GM18505 (cell line): ENCODE data around the gene WDR91.

Source experiments
- ATAC-seq: cut with Tn5 transposase; IDR thresholded peaks from one replicate; pipeline ENCODE4 v1.9.1; 2021; ENCODE audit not compliant: unreplicated experiment
- POLR2A ChIP-seq: IDR thresholded peaks from 4 replicates; pipeline ENCODE4 v1.6.1; 2011; ENCODE audit warnings: borderline replicate concordance; ENCODE audit not compliant: insufficient read depth, insufficient read length; ENCODE audit errors: extremely low read depth

WDR91 gene

DNA sequence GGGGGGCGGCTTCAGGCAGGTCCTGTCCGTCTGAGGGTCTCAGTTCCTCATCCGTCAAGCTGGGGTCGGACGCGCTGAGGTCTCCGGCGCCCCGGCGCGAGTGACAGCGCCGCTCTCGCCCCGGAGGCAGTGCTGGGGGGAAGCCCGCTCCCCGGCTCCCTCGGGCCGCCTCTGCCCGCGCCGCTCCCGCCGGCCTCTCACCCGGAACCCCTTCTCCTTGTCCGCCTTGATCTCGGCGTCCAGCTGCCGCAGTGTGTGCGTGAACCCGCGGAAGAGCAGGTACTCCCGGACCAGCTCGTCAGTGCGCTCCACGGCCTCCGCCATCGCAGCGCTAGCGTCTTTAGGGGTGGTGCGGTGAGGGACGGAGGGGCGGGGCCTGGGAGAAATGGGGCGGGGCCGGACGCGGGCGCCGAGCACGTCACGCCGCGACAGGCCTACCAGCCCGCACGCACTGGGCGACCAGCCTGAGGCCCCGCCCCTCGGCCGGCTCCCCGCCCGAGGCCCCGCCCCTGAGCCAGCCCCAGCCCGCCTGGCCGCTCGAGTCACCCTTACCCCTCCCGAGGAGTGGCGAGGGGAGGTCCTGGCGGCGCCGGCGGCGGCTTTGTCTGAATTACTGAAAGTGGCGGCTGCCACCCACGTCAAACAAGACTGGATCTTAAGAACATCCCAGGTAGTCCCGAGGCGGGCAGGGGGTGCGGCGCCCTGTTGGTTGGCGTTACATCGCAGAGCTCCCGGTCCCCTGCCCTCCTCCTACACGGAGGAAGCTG lies at the start of gene WDR91:
WDR91 (minus strand) TSS at position 348 of the 767 bp plus-strand sequence; CDS start at position 324, 24 bp downstream.
- TF ChIP-seq POLR2A, result peak; percentile 93
- peak; percentile 77 for ATAC-seq

DNA sequence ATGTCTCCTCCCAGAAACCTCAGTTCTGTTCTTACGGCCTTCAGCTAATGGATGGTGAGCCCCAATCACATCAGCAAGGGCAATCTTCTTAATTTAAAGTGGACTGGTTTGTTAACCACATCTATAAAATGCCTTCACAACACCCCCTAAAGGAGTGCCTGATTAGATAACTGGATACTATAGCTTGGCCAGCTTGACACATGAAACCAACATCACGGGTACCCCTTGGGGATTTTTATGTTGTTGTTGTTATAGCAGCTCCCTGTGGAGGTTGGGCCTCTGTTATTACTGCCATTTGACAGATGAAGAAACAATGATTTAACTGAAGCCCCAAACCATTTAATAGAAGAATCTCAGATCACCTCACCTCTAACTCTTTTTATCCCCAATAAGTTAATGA lies 49.1 kb upstream of the WDR91 start:
- ATAC-seq, result no peak

DNA sequence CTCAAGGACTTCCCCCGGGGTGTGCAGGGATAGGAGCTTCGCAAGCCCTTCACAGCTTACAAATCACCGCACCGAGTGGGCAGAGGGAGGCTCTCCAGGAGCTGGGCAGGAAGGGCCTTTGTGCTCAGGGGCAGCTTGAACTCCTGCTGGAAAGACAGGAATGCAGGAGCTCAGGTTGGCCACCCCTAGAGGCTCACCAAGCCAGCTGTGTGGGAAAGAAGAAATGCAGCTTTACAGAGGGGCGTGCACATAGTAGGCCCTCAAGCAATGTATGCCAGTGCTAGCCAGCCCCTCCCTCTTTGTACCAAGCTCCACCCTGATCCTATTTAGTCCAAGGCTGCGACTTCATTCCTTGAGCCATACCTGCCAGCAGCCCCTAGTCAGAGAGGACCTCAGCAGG lies 48.4 kb upstream of the WDR91 start:
- no peak for ATAC-seq

More for the DNA sequence above, 49.1 kb upstream of the WDR91 start:
- no peak for TF ChIP-seq POLR2A

DNA sequence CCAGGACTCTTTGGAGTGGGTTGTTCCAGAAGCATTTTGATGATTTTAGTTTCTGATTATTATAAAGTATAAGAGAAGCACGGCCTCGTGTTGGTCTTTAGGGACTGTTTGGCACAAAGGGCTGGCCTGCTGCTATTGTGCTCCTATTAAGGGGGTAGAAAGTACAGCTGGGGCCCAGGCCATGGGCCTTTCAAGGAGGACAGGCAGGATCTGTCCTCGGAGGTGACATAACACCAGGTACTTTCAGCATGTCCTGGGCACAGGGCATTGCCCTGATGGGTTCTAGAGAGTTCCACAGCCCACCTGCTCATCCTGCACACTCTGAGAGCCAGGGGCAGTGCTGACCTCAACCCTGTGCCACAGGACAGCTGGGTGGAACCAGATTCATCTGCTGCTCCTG lies 47.3 kb upstream of the WDR91 start:
- no peak for TF ChIP-seq POLR2A
- no peak for ATAC-seq

More for the DNA sequence above, 48.4 kb upstream of the WDR91 start:
- TF ChIP-seq POLR2A, result no peak

DNA sequence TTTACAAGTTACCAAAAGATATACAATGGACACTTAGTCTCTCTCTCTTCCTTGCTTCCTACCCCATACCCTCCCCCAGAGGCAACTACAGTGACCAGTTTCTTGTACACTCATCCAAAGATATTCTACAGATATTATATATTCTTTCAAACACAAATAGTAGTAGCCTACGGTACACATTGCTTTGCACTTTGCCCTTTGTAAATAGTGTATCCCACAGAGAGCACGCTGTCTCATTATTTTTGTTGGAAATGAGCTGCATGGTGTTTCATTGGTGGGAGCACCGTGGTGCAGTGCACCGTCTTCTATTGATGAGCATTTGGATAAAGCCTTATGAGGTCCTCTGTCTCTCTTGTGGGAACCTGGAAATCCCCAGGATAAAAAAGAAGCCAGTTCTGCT lies 46.5 kb upstream of the WDR91 start:
- no peak for ATAC-seq
- TF ChIP-seq POLR2A, result no peak

DNA sequence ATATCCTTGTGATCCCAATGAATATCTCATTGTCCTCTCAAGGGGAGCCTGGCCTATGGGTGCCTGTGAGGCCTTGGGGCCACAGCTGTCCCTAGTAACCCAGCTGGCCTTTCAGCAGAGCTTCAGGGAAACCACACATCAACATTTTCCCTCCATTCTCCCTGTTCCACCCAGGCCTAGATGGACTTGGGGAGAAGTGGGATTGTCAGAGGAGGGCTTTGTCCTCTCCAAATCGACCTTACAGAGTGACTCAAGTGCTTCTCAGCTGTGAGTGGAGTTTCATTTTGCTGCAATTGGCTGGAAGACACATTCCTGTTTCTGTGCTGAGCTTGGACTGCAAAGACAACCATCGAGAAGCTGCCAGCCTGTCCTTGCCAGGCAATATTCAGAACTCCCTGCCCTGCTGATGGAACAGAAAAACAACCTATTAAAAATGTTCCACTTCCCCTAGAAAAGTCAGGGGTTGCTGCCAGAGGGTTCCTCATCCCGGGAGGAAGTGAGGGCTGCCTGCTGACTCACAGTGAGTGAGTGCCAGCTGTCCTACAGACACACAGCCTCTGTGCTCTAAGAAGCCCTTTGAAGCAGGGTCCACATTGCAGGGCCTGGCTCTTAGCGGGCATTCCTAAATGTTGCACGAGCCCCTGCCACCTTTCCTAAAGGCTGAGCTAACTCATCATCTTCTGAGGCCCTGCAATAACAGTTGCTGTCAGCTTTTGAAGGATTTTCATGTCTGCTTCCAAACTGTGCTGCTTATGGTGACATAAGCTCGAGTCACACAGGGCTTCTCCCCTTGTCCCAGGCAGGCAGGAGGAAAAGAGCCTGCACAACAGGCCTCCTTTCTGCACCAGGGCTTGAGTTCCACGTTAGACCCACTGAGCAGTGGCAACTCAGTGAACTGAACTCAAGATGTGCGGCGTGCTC lies 42.8 kb upstream of the WDR91 start:
- TF ChIP-seq POLR2A, result no peak
- ATAC-seq, result no peak

DNA sequence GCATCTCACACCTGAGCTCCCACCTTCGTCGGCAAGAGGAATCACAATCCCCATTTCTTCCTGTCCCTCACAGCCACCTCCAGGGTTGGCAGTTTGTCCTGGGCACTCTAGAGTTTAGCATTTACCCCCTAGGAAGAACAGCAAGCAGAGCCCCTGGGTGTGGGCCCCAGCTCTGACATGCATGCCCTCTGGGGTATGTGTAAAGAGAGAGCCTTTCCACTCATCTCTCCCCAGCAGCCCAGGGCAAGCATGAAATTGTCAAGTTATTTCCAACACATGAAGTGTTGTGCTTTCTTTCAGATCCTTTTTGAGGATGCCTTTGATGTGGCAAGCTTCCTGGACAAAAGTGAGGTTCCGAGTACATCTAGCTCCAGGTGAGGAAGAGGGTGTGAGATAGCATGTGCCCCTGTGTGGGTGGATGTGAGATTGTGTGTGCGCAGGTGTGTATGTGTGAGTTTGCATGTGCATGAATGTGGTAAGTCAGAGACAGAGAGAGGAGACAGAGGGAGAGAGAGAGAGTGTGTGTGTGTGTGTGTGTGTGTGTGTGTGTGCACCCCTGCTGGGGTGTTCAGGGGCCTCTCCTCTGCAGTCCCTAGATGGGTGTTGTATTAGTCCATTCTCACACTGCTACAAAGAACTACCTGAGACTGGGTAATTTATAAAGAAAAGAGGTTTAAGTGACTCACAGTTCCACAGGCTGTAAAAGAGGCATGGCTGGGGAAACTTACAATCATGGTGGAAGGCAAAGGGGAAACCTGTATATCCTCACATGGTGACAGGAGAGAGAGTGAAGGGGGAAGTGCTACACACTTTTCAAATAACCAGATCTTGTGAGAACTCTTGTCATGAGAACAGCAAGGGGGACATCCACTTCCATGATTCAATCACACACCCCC lies 40.4 kb upstream of the WDR91 start:
- no peak for TF ChIP-seq POLR2A
- ATAC-seq, result peak; percentile 44

DNA sequence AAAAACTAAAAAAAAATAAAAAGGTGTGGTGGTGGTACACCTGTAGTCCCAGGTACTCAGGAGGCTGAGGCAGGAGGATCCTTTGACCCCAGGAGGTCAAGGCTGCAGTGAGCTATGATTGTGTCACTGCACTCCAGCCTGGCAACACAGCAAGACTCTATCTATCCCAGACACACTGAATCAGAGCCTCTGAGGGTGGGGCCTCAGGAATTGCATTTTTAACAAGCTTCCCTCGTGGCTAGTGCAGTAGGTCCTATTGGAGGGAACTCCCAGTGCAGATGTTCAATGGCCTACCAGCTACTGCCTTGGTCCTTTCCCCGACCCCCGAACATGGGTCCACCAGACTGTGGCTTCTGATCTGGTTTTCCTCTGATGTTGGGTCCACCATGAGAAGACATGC lies 37.2 kb upstream of the WDR91 start:
- ATAC-seq, result no peak
- no peak for TF ChIP-seq POLR2A

DNA sequence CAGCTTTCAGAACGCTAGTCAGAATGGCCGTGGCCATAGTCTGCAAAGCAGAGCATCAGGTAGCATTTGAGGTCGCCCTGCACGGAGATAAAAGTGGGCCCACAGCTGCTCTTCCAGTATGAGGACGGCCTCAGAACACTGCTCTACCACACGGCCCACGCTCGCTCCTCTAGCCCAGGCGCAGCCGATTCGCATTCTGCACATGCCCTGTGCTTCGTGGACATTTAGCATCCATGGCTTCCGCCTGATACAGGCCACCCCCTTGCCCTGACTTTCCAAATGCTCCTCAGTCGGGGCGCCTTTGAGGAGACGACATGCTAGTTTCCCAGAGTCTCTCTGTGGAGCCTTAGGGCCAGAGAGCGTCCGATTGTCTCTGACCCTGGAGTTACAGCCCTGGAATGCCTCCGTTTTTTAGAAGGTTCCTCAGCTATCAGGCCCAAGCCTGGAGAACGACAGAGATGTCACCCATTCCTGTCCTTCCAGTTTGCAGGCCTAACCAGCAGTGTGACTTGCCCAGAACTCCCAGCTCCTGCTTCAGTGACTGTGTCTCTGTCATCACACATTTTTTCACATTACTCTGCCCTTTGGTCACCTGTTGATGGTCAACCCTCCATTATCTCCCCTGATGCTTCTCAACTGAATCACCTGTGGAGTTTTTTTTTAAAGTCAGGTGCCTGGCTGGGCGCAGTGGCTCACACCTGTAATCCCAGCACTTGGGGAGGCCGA lies 36.6 kb upstream of the WDR91 start:
- no peak for TF ChIP-seq POLR2A
- ATAC-seq, result no peak

DNA sequence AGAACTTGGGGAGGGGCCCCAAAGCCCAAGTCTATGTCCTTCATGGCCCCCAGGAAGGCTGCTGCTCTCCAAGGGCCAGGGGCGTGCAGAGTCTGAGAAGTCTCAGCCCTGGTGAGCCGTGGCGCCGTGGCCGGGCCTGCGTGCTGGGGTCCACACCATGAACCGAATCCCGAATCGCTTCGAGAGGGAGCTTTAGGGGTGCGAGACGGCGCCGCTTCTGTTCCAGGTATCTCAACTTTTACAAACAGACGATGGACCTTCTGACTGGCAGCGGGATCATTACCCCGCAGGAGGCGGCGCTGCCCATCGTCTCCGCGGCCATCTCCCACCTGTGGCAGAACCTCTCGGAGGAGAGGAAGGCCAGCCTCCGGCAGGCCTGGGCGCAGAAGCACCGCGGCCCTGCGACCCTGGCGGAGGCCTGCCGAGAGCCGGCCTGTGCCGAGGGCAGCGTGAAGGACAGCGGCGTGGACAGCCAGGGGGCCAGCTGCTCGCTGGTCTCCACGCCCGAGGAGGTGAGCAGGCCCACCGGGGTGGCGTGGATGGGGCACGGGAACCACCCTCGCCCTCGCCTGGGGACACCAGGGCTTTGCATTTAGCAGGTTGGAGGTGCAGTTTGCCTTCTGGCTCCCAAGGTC lies 35.0 kb upstream of the WDR91 start:
- no peak for ATAC-seq
- TF ChIP-seq POLR2A, result no peak

DNA sequence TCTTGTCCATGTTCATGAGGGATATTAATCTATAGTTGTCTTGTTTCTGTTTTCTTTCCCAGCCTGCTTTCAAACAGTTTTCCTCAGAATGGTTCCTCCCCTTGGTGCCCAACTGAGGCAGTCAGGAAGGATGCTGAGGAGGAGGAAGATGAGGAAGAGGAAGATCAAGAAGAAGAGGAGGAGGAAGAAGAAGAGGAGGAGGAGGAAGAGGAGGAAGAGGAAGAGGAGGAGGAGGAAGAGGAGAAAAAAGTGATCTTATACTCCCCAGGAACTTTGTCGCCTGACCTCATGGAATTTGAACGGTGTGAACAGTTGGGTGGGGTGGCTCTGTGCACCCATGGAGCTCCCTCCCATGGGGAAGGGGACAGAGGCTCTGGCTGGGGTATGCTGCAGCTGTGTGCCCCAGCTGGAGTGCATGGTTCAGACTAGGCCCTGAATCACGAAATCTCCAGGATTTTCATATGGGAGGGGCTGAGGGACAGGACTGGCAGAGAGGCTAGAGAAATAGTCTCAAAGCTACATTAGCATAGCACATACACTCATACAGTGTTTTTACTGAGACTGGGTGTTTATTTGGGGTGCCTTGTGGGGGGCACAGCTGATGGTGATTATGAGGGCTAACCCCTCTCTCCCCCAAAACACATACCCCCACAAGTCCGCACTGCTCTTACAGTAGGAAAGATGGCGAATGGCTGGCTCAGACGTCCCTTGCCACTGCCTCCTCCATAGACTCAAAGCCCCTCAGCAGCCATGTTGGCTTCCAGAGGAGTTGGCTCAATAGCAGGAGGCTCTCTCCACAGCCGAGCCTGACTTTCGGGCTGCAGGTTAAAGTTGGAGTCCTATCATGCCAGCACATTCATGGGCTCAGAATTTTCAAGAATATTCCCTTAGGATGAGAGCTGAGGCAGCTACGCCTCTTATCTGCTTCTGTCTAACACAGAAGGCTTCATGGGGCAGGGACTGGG lies 34.2 kb upstream of the WDR91 start:
- TF ChIP-seq POLR2A, result no peak
- ATAC-seq, result no peak
